Thyroid gland (tissue), 4 donors: ENCODE results near the gene EHBP1.

Experiments
- CTCF ChIP-seq, 6 experiments: fragments of 200-600 bp in 3 of 6; fragments of 450-650 bp in 3 of 6; sonication (generic) in 3 of 6; IDR thresholded peaks; one replicate each; pipeline ENCODE4 v1.5.1; 2016 to 2019; ENCODE audit warnings: antibody characterized with exemption in 6 of 6, mild to moderate bottlenecking in 2 of 6, inconsistent platforms in 1 of 6, moderate library complexity in 1 of 6
- POLR2A ChIP-seq, 2 donors: fragments of 450-650 bp; IDR thresholded peaks; one replicate each; pipeline ENCODE4 v1.6.1; 2017; ENCODE audit warnings: antibody characterized with exemption in 2 of 2, mild to moderate bottlenecking in 2 of 2, moderate library complexity in 1 of 2

GRCh38 chr2:62817348-62817747 lies 111.8 kb downstream of the EHBP1 start:
- TF ChIP-seq CTCF (IDR thresholded peaks at IDR 0.05) (no peak), POLR2A (IDR thresholded peaks at IDR 0.05) (no peak)
